Stimulated activated CD4-positive, alpha-beta T cell treated with anti-CD3 and anti-CD28 coated beads, Interleukin-15, amount 100 ng/mL, for 48 hours (primary cell): Measurements from ENCODE around the gene SCGB1D1.
"Not testable (repeated sequence)": the region's sequence is repeated elsewhere in the genome, so short reads cannot be mapped to it uniquely, and the experiment has no call there.

Experiments used
- DNase-seq, 2 donors: peaks; one replicate each; pipeline ENCODE4 v3.0.0-alpha.2; 2020; ENCODE audit warnings: low read depth in 2 of 2

SCGB1D1 gene

GRCh38 chr11:62166371-62166770, 23.6 kb upstream of the SCGB1D1 start:
- no peak for DNase-seq

GRCh38 chr11:62169448-62169847, 20.6 kb upstream of the SCGB1D1 start:
- DNase-seq: no peak

- DNase-seq: no peak
Measured at GRCh38 chr11:62169935-62170334, 20.1 kb upstream of the SCGB1D1 start.

- DNase-seq: peak; percentile 52 to 68
Measured at GRCh38 chr11:62171261-62171723, 18.7 kb upstream of the SCGB1D1 start.

GRCh38 chr11:62172294-62172693, 17.7 kb upstream of the SCGB1D1 start:
- DNase-seq: no peak

- DNase-seq: no peak
Measured at GRCh38 chr11:62176766-62177165, 13.2 kb upstream of the SCGB1D1 start.

- DNase-seq: no peak
Measured at GRCh38 chr11:62179995-62180394, 10.0 kb upstream of the SCGB1D1 start.

GRCh38 chr11:62181097-62181496, 8.9 kb upstream of the SCGB1D1 start:
- DNase-seq: no peak

- no peak for DNase-seq
Measured at GRCh38 chr11:62182147-62182891, 7.7 kb upstream of the SCGB1D1 start.

- DNase-seq: no peak
Measured at GRCh38 chr11:62186195-62186594, 3.8 kb upstream of the SCGB1D1 start.

GRCh38 chr11:62193952-62194351, 3.9 kb downstream of the SCGB1D1 start:
- DNase-seq: no peak

- DNase-seq: not testable (repeated sequence)
Measured at GRCh38 chr11:62195010-62195409, 5.0 kb downstream of the SCGB1D1 start.

- DNase-seq: no peak
Measured at GRCh38 chr11:62195945-62196344, 5.9 kb downstream of the SCGB1D1 start.

- not testable (repeated sequence) for DNase-seq
Measured at GRCh38 chr11:62197400-62197799, 7.4 kb downstream of the SCGB1D1 start.

- DNase-seq: no peak
Measured at GRCh38 chr11:62201376-62201775, 11.4 kb downstream of the SCGB1D1 start.

- DNase-seq: no peak
Measured at GRCh38 chr11:62202910-62203309, 12.9 kb downstream of the SCGB1D1 start.

GRCh38 chr11:62204430-62204829, 14.4 kb downstream of the SCGB1D1 start:
- DNase-seq: no peak

- no peak for DNase-seq
Measured at GRCh38 chr11:62205441-62205840, 15.4 kb downstream of the SCGB1D1 start.

GRCh38 chr11:62206276-62207066, 16.5 kb downstream of the SCGB1D1 start:
- DNase-seq: not testable (repeated sequence)

- DNase-seq: no peak
Measured at GRCh38 chr11:62208785-62209144, 18.7 kb downstream of the SCGB1D1 start.

GRCh38 chr11:62217191-62217748, 27.3 kb downstream of the SCGB1D1 start:
- DNase-seq: no peak

- DNase-seq: no peak
Measured at GRCh38 chr11:62221498-62221897, 31.5 kb downstream of the SCGB1D1 start.

GRCh38 chr11:62223095-62223494, 33.1 kb downstream of the SCGB1D1 start:
- DNase-seq: no peak
